Fibroblast of mammary gland (primary cell): ENCODE data around the gene LRRC14B.

Experiments
- DNase-seq: peaks from one replicate; pipeline ENCODE4 v3.0.0-alpha.2; 2010; ENCODE audit warnings: low read depth
- H3K4me3 ChIP-seq: 2 replicates; pipeline ENCODE4 v1.5.1; 2011; ENCODE audit warnings: low read depth, mild to moderate bottlenecking, low read length, moderate library complexity; ENCODE audit not compliant: control insufficient read depth
- TF ChIP-seq, protein P1 (sequence below): conservative IDR thresholded peaks from 2 replicates; pipeline ENCODE4 v1.5.1; 2011; ENCODE audit warnings: low read depth, low read length, inconsistent platforms; ENCODE audit not compliant: control insufficient read depth, insufficient read depth

LRRC14B gene

DNA sequence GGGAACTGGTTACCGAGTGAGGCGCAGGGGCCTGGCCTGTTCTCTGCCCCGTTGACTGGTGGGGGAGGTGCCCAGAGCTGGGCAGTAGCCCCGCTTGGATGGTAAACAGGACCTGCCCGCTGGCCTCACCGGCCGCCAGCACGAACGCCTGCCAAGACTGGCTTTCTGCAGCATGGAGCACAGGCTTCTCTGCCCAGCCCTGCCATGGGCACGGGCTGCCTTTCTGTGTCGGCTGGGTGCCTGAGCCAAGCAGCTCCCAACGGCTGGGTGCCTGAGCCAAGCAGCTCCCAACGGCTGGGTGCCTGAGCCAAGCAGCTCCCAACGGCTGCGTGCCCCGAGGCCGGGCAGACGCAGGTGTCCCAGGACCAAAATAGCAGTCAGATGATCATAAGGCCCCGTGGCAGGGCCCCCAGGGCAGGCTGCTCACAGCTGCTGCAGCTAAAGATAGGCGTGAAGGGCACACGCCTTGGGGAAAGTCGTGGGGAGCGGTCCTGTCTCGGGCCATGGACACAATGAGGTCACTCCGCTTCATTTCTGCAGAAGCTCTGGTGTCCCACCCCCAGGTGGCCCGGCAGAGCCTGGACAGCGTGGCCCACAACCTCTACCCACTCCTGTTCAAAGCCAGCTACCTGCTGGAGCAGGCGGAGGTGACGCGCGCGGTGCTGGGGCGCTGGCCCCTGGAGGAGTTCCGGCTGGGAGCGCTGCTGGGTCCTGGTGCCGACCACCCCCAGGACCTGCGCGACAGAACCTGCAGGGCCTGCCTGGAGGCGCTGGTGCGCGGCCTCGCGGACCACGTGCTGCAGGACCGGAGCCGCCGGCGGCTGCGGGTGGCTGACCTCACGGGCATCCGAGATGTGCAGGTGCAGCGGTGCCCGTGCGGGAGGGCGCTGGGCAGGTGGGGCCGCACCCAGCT is at the start of gene LRRC14B:
TSS of gene LRRC14B (plus strand) at position 460 of the 913 bp plus-strand sequence. CDS start at position 504, 44 bp downstream.
- TF ChIP-seq, protein P1, sequence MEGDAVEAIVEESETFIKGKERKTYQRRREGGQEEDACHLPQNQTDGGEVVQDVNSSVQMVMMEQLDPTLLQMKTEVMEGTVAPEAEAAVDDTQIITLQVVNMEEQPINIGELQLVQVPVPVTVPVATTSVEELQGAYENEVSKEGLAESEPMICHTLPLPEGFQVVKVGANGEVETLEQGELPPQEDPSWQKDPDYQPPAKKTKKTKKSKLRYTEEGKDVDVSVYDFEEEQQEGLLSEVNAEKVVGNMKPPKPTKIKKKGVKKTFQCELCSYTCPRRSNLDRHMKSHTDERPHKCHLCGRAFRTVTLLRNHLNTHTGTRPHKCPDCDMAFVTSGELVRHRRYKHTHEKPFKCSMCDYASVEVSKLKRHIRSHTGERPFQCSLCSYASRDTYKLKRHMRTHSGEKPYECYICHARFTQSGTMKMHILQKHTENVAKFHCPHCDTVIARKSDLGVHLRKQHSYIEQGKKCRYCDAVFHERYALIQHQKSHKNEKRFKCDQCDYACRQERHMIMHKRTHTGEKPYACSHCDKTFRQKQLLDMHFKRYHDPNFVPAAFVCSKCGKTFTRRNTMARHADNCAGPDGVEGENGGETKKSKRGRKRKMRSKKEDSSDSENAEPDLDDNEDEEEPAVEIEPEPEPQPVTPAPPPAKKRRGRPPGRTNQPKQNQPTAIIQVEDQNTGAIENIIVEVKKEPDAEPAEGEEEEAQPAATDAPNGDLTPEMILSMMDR: no peak
- no peak within 1 kb of the TSS for H3K4me3 ChIP-seq
- no peak for DNase-seq

DNA sequence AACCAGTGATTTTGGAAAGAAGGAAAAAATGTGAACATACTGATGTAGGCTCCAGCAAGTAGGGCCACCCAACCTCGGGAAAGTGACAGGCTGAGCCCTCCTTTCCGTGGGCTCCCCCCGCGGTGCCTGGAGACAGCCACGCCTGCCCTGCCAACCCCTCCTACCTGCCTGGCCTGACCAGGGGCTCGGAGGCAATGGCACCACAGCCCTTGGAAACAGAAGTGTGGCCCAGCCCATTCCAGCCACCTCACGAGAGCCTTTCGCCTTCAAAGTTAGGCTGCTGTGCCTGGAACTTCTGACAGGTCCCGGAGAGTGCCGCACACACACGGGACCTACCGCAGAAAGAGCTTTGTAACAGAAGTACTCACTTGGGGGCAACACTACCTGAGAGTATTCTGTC is 49.5 kb upstream of the LRRC14B start:
- no peak for DNase-seq
- TF ChIP-seq, protein P1: no peak
- H3K4me3 ChIP-seq: no peak overlapping the region

DNA sequence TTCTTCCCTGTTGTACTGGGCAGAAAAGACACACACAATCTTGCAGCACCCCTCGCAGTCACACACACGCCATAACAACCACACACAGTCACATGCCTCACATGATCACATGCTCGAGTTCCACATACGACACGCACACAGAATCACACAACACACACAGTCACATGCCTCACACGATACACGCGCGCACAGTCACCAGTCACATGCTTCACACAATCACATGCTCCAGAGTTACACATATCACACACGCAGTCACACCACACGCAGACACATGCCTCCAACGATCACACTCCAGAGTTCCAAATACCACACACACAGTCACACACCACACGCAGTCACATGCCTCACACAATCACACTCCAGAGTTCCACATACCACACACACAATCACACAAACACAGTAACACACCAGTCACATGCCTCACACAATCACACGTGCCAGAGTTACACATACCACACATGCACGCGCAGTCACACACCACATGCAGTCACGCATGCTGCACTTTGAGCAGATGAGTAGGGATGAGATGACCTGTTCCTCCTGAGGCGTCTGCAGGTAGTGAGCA is 49.0 kb upstream of the LRRC14B start:
- TF ChIP-seq, protein P1: no peak
- DNase-seq: no peak
- H3K4me3 ChIP-seq: no peak overlapping the region

DNA sequence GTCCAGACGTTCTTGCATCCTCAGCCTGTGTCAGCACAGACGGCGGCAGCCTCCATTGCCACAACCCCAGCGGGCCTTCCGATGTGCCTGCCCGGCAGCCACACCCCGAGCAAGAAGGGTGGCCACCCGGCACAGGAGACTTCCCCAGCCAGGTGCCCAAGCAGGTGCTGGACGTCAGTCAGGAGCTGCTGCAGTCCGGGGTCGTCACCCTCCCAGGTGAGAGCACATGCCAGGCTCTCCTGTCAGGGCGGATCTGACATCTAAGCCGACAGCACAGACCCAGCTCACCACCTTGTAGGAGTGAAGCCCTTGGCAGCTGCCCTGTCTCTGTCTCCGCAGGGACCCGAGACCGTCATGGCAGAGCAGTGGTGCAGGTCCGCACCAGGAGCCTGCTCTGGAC is 48.3 kb upstream of the LRRC14B start:
- TF ChIP-seq, protein P1: no peak
- no peak for DNase-seq

DNA sequence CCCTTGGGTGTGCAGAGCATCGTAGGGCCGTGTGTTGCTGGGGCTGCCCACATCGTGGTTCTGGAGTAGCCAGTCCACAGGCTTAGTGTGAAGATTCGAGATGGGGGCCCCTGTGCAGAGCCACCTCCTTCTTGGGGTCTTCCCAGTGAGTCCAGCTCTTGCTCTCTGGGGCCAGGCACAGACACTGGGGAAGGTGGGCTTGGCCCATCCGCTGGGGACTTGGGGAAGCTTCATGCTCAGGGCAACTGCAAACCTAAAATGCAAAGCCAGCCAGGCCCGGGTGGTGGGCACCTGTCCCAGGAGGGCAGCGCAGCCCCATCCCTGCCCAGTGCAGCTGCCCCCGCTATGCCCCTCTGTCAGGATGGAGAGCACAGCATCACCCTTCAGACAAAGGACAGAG is 46.4 kb upstream of the LRRC14B start:
- TF ChIP-seq, protein P1: no peak
- no peak overlapping the region for H3K4me3 ChIP-seq
- no peak for DNase-seq

More for the DNA sequence above, 48.3 kb upstream of the LRRC14B start:
- no peak overlapping the region for H3K4me3 ChIP-seq

DNA sequence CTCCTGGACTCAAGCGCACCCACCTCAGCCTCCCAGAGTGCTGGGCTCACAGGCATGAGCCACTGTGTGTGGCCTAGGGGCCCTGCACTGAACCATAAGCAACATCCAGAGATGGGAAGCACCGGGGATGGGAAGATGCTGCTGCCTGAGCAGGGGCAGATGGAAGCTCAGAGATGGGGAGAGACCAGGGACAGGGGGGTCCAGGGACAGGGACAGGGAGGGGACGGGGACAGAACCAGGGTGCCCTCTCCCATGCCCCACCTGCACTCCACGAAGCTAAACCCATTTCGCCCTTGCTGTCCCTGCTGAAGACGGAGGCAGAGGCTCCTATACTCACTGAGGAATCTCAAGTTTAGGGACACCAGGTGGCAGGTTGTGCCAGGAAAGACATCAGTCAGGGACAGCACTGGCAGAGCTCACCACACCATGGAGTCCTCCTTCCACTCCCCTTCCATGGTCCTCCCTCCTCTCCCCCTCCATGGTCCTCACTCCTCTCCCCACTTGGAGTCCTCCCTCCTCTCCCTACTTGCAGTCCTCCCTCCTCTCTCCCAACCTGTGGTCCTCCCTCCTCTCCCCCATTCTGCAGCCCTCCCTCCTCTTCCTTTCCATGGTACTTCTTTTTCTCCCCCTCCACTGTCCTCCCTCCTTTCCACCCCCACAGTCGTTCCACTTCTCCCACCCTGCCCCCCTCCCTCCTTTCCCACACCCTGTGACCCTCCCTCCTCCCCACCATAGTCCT is 45.5 kb upstream of the LRRC14B start:
- no peak for DNase-seq
- H3K4me3 ChIP-seq: no peak overlapping the region
- TF ChIP-seq, protein P1: no peak
